Type B pancreatic cell (in vitro differentiated cells): Measurements from ENCODE around the gene TMEM266. TPM values are rescaled to one million over a fixed set of nuclear protein-coding genes. Genes with fewer than 3 reads are reported as not detected.

Experiments used
- DNase-seq: peaks from one replicate; pipeline ENCODE4 v3.0.0; 2021; ENCODE audit warnings: mixed read lengths; ENCODE audit not compliant: unreplicated experiment; ENCODE audit errors: extremely low spot score
- H3K27ac Mint-ChIP-seq: 2 replicates; pipeline ENCODE4 v1.8.0; 2021; ENCODE audit warnings: mild to moderate bottlenecking, mixed read lengths
- H3K27me3 Mint-ChIP-seq: 2 replicates; pipeline ENCODE4 v1.8.0; 2021; ENCODE audit warnings: mixed read lengths
- H3K36me3 Mint-ChIP-seq: 2 replicates; pipeline ENCODE4 v1.8.0; 2021; ENCODE audit warnings: mixed read lengths
- H3K4me1 Mint-ChIP-seq: one replicate; pipeline ENCODE4 v1.8.0; 2021; ENCODE audit warnings: mixed read lengths; ENCODE audit not compliant: unreplicated experiment
- H3K4me3 Mint-ChIP-seq: 2 replicates; pipeline ENCODE4 v1.8.0; 2021; ENCODE audit warnings: mild to moderate bottlenecking, mixed read lengths
- H3K9me3 Mint-ChIP-seq: 2 replicates; pipeline ENCODE4 v1.8.0; 2021; ENCODE audit warnings: mixed read lengths
- CTCF ChIP-seq: fragments of 200-600 bp; sonication (generic); conservative IDR thresholded peaks from 2 replicates; pipeline ENCODE4 v1.5.0; 2021; ENCODE audit warnings: antibody characterized with exemption, mild to moderate bottlenecking
- total RNA-seq: library from RNA; stranded (reverse); gene quantifications from 2 replicates; pipeline ENCODE4 v1.2.1, GENCODE V29; 2021; ENCODE audit warnings: low replicate concordance

The TMEM266 gene
- total RNA-seq, 1 donor from 2014 or later, result 2.3 TPM

- TF ChIP-seq CTCF, result no peak
- Mint-ChIP-seq H3K27ac (no peak overlapping the region), H3K36me3 (peaks cover 44% of the 10 kb centered on the region), H3K27me3 (no peaks in the 10 kb centered on the region), H3K4me3 (no peak overlapping the region), H3K9me3 (peaks cover 10% of the 10 kb centered on the region), H3K4me1 (peaks cover 3% of the 10 kb centered on the region)
- DNase-seq, result no peak
Observed at GRCh38 chr15:76222159-76222558, 162.4 kb downstream of the TMEM266 start.

GRCh38 chr15:76223521-76223920, 163.7 kb downstream of the TMEM266 start:
- TF ChIP-seq CTCF, result no peak
- no peak for DNase-seq
- H3K4me3 Mint-ChIP-seq, result no peak overlapping the region
- no peaks in the 10 kb centered on the region for H3K27me3 Mint-ChIP-seq
- no peak overlapping the region for H3K27ac Mint-ChIP-seq
- H3K36me3 Mint-ChIP-seq, result peaks cover 42% of the 10 kb centered on the region
- H3K9me3 Mint-ChIP-seq, result peaks cover 10% of the 10 kb centered on the region
- H3K4me1 Mint-ChIP-seq, result no peaks in the 10 kb centered on the region

GRCh38 chr15:76229266-76229665, 169.5 kb downstream of the TMEM266 start:
- Mint-ChIP-seq H3K27ac (no peak overlapping the region), H3K4me1 (peaks cover 5% of the 10 kb centered on the region), H3K9me3 (no peaks in the 10 kb centered on the region), H3K36me3 (peaks cover 27% of the 10 kb centered on the region), H3K27me3 (no peaks in the 10 kb centered on the region), H3K4me3 (no peak overlapping the region)
- no peak for TF ChIP-seq CTCF
- DNase-seq, result no peak

GRCh38 chr15:76233921-76234320, 174.1 kb downstream of the TMEM266 start:
- no peak for TF ChIP-seq CTCF
- H3K4me3 Mint-ChIP-seq, result no peak overlapping the region
- no peaks in the 10 kb centered on the region for H3K9me3 Mint-ChIP-seq
- H3K36me3 Mint-ChIP-seq, result peaks cover 14% of the 10 kb centered on the region
- H3K27ac Mint-ChIP-seq, result no peak overlapping the region
- peaks cover 10% of the 10 kb centered on the region for H3K4me1 Mint-ChIP-seq
- H3K27me3 Mint-ChIP-seq, result no peaks in the 10 kb centered on the region
- DNase-seq, result no peak

GRCh38 chr15:76234337-76234889, 174.6 kb downstream of the TMEM266 start:
- Mint-ChIP-seq H3K36me3 (peaks cover 12% of the 10 kb centered on the region), H3K27ac (no peak overlapping the region), H3K27me3 (no peaks in the 10 kb centered on the region), H3K4me3 (no peak overlapping the region), H3K9me3 (no peaks in the 10 kb centered on the region), H3K4me1 (peaks cover 10% of the 10 kb centered on the region)
- DNase-seq, result no peak
- TF ChIP-seq CTCF, result no peak
